A673 (cell line): ENCODE results near the gene GALNT12. TPM values are rescaled to one million over a fixed set of nuclear protein-coding genes. Genes with fewer than 3 reads are reported as not detected.

Experiments used
- BruUV-seq: library from RNA; stranded (reverse); fragments of 400-500 nt; replicated peaks from 2 replicates; lab custom pipeline; 2021; lab: Mats Ljungman, UMichigan
- CTCF ChIA-PET: fragments of 300-600 bp; sonication (Branson Sonifier 250); formaldehyde crosslinking; loops from one replicate; lab custom pipeline; 2022; ENCODE audit warnings: antibody characterized with exemption; lab: Charles Lee
- POLR2A ChIA-PET: fragments of 300-600 bp; sonication (Branson Sonifier 250); formaldehyde crosslinking; loops from one replicate; lab custom pipeline; 2022; ENCODE audit warnings: antibody characterized with exemption; ENCODE audit not compliant: low non-redundant PET; lab: Charles Lee
- DNase-seq: peaks from one replicate; pipeline ENCODE4 v3.0.0-alpha.2; 2015; ENCODE audit warnings: low spot score
- H3K27ac ChIP-seq: fragments of 200-600 bp; sonication (generic); 2 replicates; pipeline ENCODE4 v1.5.1; 2016; ENCODE audit warnings: mixed run types, low read depth, mild to moderate bottlenecking, mixed read lengths, antibody characterized with exemption, low read length; ENCODE audit not compliant: poor library complexity, severe bottlenecking
- H3K27me3 ChIP-seq: fragments of 200-600 bp; sonication (generic); replicated peaks from 2 replicates; pipeline ENCODE4 v1.6.1; 2017; ENCODE audit warnings: mixed run types, low read depth, mild to moderate bottlenecking, mixed read lengths, antibody characterized with exemption, low read length; ENCODE audit not compliant: insufficient read depth, poor library complexity
- H3K36me3 ChIP-seq: fragments of 200-600 bp; sonication (generic); 2 replicates; pipeline ENCODE4 v1.6.1; 2016; ENCODE audit warnings: mixed run types, mild to moderate bottlenecking, mixed read lengths, antibody characterized with exemption, low read length; ENCODE audit not compliant: insufficient read depth, poor library complexity, severe bottlenecking
- H3K4me1 ChIP-seq: fragments of 200-600 bp; sonication (generic); 2 replicates; pipeline ENCODE4 v1.6.1; 2017; ENCODE audit warnings: mixed run types, mild to moderate bottlenecking, mixed read lengths, antibody characterized with exemption, low read length; ENCODE audit not compliant: insufficient read depth, poor library complexity, severe bottlenecking
- H3K4me3 ChIP-seq: fragments of 200-600 bp; sonication (generic); 2 replicates; pipeline ENCODE4 v1.5.1; 2016; ENCODE audit warnings: low read depth, mixed run types, mild to moderate bottlenecking, mixed read lengths, low read length; ENCODE audit not compliant: poor library complexity, severe bottlenecking
- H3K9me3 ChIP-seq: fragments of 200-600 bp; sonication (generic); 2 replicates; pipeline ENCODE4 v1.6.1; 2016; ENCODE audit warnings: mixed run types, low read depth, mild to moderate bottlenecking, mixed read lengths, antibody characterized with exemption, low read length; ENCODE audit not compliant: poor library complexity, severe bottlenecking
- CTCF ChIP-seq: fragments of 300-800, 200-600 bp; sonication (generic); conservative IDR thresholded peaks from 2 replicates; pipeline ENCODE4 v1.5.1; 2017; ENCODE audit warnings: low read depth, mild to moderate bottlenecking, antibody characterized with exemption, low read length, moderate library complexity, mixed read lengths
- EZH2 ChIP-seq: fragments of 200-600 bp; sonication (generic); IDR thresholded peaks from 2 replicates; pipeline ENCODE4 v1.6.1; 2017; ENCODE audit warnings: borderline replicate concordance, low read depth, mild to moderate bottlenecking, mixed read lengths, antibody characterized with exemption, low read length; ENCODE audit not compliant: poor library complexity, severe bottlenecking
- intact Hi-C: fragments of 100-400 bp; cut with micrococcal nuclease; formaldehyde crosslinking; loops from one replicate; pipeline ENCODE4 v1.10.0; 2022; ENCODE audit not compliant: unreplicated experiment
- total RNA-seq: library from RNA; stranded (reverse); gene quantifications from 2 replicates; pipeline ENCODE4 v1.2.3, GENCODE V29; 2021

Gene GALNT12
- total RNA-seq, 1 experiment from 2014 or later = 0.54 TPM

GRCh38 chr9:98778251-98778650 is 29.2 kb upstream of the GALNT12 start:
- ChIA-PET POLR2A (no interaction called here), CTCF (no interaction called here)
- intact Hi-C loops = loop anchor here (5.0 to 10.0 kb wide), 2 partner anchors 246 to 703 kb away; no protein-coding TSS in a partner anchor
- Histone ChIP-seq H3K9me3 (no peaks in the 10 kb centered on the region), H3K36me3 (no peaks in the 10 kb centered on the region), H3K4me1 (no peaks in the 10 kb centered on the region), H3K27ac (no peak overlapping the region), H3K27me3 (no peaks in the 10 kb centered on the region), H3K4me3 (no peak overlapping the region)
- no peak for DNase-seq
- BruUV-seq = no TSS peak
- no peak for TF ChIP-seq EZH2
- TF ChIP-seq CTCF = no peak

- POLR2A ChIA-PET = interaction anchor here (0.6 kb wide), 1 partner anchor 1037 kb away, joined by 3 read pairs; no protein-coding TSS in a partner anchor
- H3K4me1 ChIP-seq = no peaks in the 10 kb centered on the region
- CTCF ChIA-PET = no interaction called here
- BruUV-seq = no TSS peak
- H3K4me3 ChIP-seq = no peak overlapping the region
- no peak for DNase-seq
- intact Hi-C loops = loop anchor here (5.0 to 10.0 kb wide), 2 partner anchors 247 to 704 kb away; no protein-coding TSS in a partner anchor
- TF ChIP-seq EZH2 (no peak), CTCF (no peak)
- H3K27ac ChIP-seq = no peak overlapping the region
- no peaks in the 10 kb centered on the region for H3K36me3 ChIP-seq
- no peaks in the 10 kb centered on the region for H3K9me3 ChIP-seq
- H3K27me3 ChIP-seq = no peaks in the 10 kb centered on the region
These were observed 28.5 kb upstream of the GALNT12 start for GRCh38 chr9:98778711-98779530.

- Histone ChIP-seq H3K4me3 (no peak overlapping the region), H3K27ac (no peak overlapping the region), H3K4me1 (no peaks in the 10 kb centered on the region), H3K27me3 (no peaks in the 10 kb centered on the region), H3K36me3 (no peaks in the 10 kb centered on the region), H3K9me3 (no peaks in the 10 kb centered on the region)
- CTCF ChIA-PET = no interaction called here
- no TSS peak for BruUV-seq
- TF ChIP-seq EZH2 (no peak), CTCF (no peak)
- intact Hi-C loops = no loop called here
- no peak for DNase-seq
- POLR2A ChIA-PET = no interaction called here
These were observed 27.3 kb upstream of the GALNT12 start for GRCh38 chr9:98780059-98780749.
